ENCODE data around the gene CDCA8. TPM values are rescaled to one million over a fixed set of nuclear protein-coding genes. Genes with fewer than 3 reads are reported as not detected.

The CDCA8 gene
- total RNA-seq, 1 donor from 2014 or later = 2.9 TPM

GRCh38 chr1:37701051-37701450, 8.7 kb downstream of the CDCA8 start:
- H3K9me3 Mint-ChIP-seq = no peaks in the 10 kb centered on the region

GRCh38 chr1:37703061-37703460, 10.7 kb downstream of the CDCA8 start:
- Mint-ChIP-seq H3K9me3 (no peaks in the 10 kb centered on the region), H3K4me3 (no peak overlapping the region), H3K27ac (no peak overlapping the region), H3K27me3 (no peaks in the 10 kb centered on the region), H3K4me1 (no peaks in the 10 kb centered on the region), H3K36me3 (ENCODE audit: low read depth) (peaks cover 3% of the 10 kb centered on the region)
- ATAC-seq (ENCODE audit: low read depth) = no peak
- ChIA-PET POLR2A (no interaction called here), CTCF (no interaction called here)
- DNase-seq = no peak
- no peak for TF ChIP-seq CTCF (IDR thresholded peaks at IDR 0.05)
- intact Hi-C loops (cut with micrococcal nuclease) = no loop called here

More at GRCh38 chr1:37701051-37701450, 8.7 kb downstream of the CDCA8 start:
- Mint-ChIP-seq H3K4me3 (no peak overlapping the region), H3K27me3 (no peaks in the 10 kb centered on the region), H3K36me3 (ENCODE audit: low read depth) (peaks cover 3% of the 10 kb centered on the region), H3K27ac (no peak overlapping the region), H3K4me1 (no peaks in the 10 kb centered on the region)
- intact Hi-C loops (cut with micrococcal nuclease) = no loop called here
- DNase-seq = no peak
- ATAC-seq (ENCODE audit: low read depth) = no peak
- ChIA-PET CTCF (no interaction called here), POLR2A (interaction anchor here (1.0 kb wide), 1 partner anchor 12 kb away, joined by 6 read pairs; no protein-coding TSS in a partner anchor)
- no peak for TF ChIP-seq CTCF (IDR thresholded peaks at IDR 0.05)

GRCh38 chr1:37704966-37705365, 12.7 kb downstream of the CDCA8 start:
- CTCF ChIA-PET = no interaction called here
- Mint-ChIP-seq H3K4me3 (no peak overlapping the region), H3K27me3 (no peaks in the 10 kb centered on the region), H3K36me3 (ENCODE audit: low read depth) (no peaks in the 10 kb centered on the region), H3K27ac (no peak overlapping the region), H3K4me1 (no peaks in the 10 kb centered on the region), H3K9me3 (no peaks in the 10 kb centered on the region)
- ATAC-seq (ENCODE audit: low read depth) (no peak), DNase-seq (no peak)
- POLR2A ChIA-PET = interaction anchor here (0.6 kb wide), 2 partner anchors 156 to 1388 kb away, joined by 4 read pairs; no protein-coding TSS in a partner anchor
- no peak for TF ChIP-seq CTCF (IDR thresholded peaks at IDR 0.05)
- intact Hi-C loops (cut with micrococcal nuclease) = no loop called here

- no peak for TF ChIP-seq CTCF (IDR thresholded peaks at IDR 0.05)
- ATAC-seq (ENCODE audit: low read depth) = no peak
- Mint-ChIP-seq H3K4me1 (no peaks in the 10 kb centered on the region), H3K4me3 (no peak overlapping the region), H3K27me3 (no peaks in the 10 kb centered on the region), H3K36me3 (ENCODE audit: low read depth) (no peaks in the 10 kb centered on the region), H3K9me3 (no peaks in the 10 kb centered on the region), H3K27ac (no peak overlapping the region)
- DNase-seq = no peak
- ChIA-PET POLR2A (interaction anchor here (0.6 kb wide), 2 partner anchors 156 to 1388 kb away, joined by 4 read pairs; no protein-coding TSS in a partner anchor), CTCF (no interaction called here)
- intact Hi-C loops (cut with micrococcal nuclease) = no loop called here
These were observed 13.1 kb downstream of the CDCA8 start for GRCh38 chr1:37705399-37705798.

GRCh38 chr1:37708471-37708870, 16.2 kb downstream of the CDCA8 start:
- no peak for TF ChIP-seq CTCF (IDR thresholded peaks at IDR 0.05)
- Mint-ChIP-seq H3K4me1 (no peaks in the 10 kb centered on the region), H3K4me3 (no peak overlapping the region), H3K27ac (no peak overlapping the region), H3K27me3 (no peaks in the 10 kb centered on the region), H3K36me3 (ENCODE audit: low read depth) (no peaks in the 10 kb centered on the region), H3K9me3 (no peaks in the 10 kb centered on the region)
- POLR2A ChIA-PET = no interaction called here
- no peak for DNase-seq
- CTCF ChIA-PET = no interaction called here
- no peak for ATAC-seq (ENCODE audit: low read depth)
- intact Hi-C loops (cut with micrococcal nuclease) = no loop called here

All from activated B cell treated with CpG ODN at 0.5 μM for 24 hours (primary cell).